GM21447 (cell line): ENCODE results near the gene BMPR1A.
"Not testable (repeated sequence)": the region's sequence is repeated elsewhere in the genome, so short reads cannot be mapped to it uniquely, and the experiment has no call there.

Experiments
- ATAC-seq: cut with Tn5 transposase; IDR thresholded peaks from one replicate; pipeline ENCODE4 v1.9.1; 2021; ENCODE audit not compliant: unreplicated experiment

The BMPR1A gene

DNA sequence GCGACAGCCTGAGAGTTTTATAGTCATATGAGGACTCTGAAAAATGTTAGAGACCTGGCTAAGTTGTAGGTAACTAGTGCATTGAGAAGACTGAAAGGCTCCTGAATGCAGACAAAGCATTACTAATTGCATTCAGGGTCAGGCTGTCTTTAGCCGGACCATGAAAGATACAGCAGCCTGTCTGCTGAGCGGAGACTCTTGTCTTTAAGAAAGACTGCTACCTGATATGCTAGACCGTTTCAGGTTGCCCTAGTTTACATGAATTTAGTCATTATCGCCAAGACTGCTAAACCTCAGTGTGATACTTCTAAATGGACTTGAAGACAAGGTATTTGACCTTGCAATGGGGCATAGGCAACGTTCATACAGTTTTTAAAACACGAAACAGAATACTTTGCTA, 81.2 kb downstream of the BMPR1A start:
- ATAC-seq: no peak

DNA sequence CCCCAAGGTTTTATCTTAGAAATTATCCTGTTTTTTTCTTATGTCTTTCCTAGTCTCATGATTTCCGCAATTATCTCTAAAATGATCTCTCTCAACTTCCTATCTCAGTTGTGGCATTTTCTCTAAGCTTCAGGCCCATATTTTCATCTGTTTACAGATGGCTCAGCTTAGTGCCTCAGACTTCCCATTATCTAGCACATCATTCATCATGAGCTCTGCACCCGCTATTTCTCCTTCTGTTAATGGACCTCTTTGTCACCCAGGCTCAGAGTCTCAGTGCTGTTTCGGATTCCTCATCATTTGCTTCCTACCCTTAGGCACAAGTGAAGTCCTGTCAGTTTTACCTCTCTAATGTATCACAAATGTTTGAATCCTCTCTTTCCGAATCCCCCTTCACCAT, 84.1 kb downstream of the BMPR1A start:
- no peak for ATAC-seq

DNA sequence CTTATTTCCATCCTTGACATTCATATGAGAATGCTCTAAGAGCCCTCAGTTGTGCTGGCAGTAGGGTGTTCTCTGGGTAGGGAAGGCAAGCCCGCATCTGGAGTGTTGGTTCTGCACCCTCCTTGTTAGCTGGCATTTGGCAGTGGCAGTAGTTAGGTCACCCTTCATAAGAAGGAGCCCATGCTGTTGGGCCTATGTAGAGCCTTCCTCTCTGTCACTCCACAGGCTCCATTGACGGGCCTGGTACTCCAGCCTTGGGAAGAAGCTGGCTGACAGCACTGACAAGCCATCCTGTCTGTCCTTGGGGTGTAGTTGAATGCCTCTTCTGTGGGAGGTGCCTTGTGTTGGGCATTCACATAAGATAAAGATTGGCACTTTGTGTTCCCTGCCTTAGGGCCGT, 89.7 kb downstream of the BMPR1A start:
- ATAC-seq: no peak

DNA sequence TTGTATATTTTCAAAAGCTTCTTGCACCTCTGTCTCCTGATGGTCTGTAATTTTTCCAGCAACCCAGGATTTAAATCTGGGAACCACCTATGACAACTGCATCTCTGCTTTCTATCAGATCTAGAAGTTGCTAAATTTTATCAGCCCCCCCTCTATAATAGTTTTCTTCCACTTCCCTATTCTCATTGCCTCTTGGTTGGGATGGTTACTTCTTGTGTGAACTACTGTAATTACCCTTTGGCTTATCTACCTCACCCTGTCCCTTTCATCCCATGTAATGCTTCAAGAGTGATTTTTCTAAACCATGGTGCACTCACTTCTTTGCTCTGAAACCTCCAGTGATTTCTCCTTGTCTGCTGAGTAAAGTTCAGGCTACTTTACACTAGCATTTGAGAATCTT, 92.3 kb downstream of the BMPR1A start:
- no peak for ATAC-seq

DNA sequence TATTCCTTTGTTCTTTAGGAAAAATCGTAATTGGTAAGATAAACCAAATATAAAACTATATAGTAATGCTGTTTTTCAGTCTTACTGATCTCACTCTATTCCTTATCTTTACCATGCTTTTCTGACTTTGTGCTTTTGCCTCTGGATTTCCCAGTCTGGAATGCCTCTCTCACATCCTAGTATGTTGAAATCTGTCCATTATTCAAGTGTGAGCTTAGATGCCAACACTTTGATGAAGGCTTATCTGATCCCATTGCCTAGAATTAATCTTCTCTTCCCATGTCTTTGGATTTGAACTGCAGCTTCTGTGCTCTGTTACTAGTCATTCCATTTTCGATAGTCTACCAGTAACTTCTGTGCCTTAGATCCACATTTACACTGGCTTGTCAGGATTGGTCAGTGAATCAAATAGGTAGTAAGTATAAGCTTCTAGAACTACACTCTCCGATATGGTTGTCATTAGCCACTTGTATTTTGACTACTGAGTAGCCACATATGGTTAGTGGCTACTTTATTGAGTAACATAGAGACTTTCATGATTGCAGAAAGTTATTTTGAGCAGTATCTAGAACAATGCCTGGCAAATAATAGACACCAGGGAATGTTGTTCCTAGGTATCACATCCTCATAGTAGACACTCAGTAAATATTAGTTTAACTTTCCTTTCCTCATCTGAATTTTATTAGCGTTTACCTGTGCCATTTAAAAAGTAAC, 92.9 kb downstream of the BMPR1A start:
- ATAC-seq: no peak

DNA sequence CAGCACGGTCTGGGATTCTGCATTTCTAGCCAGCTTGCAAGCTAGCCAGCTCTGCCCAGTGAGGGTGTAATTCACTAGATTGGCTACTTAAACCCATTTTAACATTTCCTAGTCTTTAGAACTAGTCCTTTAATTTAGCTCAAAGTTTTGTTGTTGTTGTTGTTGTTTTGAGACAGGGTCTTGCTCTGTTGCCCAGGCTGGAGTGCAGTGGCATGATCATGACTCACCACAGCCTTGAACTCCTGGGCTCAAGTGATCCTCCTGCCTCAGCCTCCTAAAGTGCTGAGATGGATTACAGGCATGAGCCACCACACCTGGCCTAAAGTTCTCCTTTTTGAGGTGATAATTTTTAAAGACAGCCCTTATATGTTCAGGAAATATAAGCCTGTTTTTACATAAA, 94.1 kb downstream of the BMPR1A start:
- no peak for ATAC-seq

DNA sequence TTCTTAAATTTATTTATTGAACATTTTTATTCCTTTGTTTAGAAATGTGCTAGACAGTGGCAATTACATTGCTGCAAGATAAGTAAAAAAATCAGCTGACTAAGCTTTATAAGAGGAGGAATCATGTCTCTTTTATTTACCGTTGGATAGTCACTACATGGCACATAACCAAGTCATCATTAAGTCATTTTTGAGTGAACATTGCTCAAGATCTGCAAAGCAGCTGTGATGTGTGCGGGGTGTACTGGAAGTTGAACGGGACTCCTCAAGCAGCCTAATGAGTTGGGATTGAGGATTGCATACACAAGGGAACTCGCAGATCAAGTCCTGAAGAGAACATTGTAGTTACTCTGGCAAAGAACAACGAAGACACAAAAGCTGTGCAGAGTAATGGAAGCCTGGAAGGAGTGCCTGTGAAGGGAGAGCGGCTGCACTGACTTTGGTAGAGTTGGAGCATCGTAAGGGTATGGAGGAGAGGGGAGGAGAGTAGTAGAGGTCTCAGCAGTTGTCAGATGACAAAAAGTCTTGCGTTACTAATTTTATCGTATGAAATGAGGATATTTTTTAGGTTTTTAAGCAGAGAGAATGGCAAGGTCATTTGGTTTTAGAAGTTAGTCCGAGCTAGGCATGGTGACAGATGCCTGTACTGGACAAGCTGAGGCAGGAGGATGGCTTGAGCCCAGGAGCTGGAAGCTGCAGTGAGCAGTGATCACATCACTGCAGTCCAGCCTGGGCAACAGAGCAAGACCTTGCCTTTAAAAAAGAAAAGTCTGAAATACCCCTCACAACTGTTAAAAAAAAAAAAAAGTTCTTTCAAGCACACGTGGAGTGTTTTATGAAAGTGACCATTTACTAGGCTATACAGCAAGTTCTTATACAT, 95.1 kb downstream of the BMPR1A start:
- no peak for ATAC-seq

DNA sequence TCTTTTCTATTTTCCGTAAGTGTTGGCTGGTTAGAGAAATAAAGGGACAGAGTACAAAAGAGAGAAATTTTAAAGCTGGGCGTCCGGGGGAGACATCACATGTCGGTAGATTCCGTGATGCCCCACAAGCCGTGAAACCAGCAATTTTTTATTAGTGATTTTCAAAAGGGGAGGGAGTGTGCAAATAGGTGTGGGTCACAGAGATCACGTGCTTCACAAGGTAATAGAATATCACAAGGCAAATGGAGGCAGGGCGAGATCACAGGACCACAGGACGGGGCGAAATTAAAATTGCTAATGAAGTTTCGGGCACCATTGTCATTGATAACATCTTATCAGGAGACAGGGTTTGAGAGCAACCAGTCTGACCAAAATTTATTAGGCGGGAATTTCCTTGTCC, 97.2 kb downstream of the BMPR1A start:
- ATAC-seq: not testable (repeated sequence)

DNA sequence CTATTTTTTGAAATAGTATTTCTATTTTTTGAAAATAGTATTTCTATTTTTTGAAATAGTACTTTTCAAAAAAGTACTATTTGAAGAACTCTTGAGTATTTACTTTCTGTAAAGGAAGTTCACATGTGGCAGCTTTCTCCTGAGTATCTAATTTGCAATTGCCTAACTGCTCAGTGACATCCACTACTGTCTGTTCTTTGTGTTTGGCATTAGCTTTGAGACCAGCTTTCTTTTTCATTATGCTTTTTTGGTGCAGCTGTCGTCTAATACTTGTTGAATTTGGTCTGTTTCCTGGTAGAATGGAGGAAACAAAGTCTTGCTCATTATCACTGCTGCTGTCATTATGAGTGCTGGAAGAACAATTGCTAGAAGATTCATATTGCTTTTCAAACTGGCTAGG, 99.1 kb downstream of the BMPR1A start:
- ATAC-seq: no peak

DNA sequence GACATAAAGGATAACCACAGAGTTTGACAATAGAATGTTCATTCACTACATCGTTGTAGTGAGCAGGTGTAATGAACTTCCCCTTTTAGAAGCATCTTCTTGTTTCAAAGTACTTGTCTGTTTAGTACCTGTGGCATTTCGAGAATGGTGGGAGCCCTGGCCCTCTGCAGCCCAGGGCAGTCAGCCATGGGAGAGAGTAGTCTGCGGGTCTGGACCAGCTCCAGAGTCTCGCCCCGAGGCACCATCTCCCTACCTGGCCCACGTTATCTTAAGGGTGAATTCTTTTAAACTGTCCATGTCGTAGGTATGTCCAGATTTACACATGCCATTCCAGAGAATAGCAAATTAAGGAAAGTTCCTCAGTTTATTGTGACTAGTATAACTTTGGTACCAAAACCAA, 99.7 kb downstream of the BMPR1A start:
- no peak for ATAC-seq

DNA sequence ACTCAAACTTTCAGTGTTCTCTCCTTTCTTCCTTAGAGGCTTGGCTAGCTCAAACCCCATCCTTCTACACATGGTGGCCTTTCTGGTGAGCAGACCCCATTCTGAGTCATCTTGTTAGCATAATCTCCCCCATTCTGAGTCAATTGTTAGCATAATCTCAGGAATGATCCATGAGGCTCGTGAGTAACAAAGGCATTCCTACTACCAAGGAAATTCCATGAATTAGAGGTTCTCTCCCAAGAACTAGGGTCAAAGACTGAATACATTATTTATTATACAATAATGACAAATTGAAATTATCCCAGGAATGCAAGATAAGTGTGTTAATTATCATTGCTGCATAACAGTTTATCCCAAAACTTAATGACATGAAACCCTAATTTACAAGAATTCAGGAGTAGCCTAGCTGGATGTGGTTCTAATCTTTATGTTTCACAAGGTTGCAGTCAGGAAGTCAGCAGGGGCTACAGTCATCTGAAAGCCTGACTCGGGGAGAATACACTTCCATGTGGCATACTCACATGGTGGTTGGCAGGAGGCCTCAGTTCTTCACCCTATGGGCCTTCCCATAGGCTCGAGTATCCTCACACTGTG, 100.8 kb downstream of the BMPR1A start:
- ATAC-seq: no peak

DNA sequence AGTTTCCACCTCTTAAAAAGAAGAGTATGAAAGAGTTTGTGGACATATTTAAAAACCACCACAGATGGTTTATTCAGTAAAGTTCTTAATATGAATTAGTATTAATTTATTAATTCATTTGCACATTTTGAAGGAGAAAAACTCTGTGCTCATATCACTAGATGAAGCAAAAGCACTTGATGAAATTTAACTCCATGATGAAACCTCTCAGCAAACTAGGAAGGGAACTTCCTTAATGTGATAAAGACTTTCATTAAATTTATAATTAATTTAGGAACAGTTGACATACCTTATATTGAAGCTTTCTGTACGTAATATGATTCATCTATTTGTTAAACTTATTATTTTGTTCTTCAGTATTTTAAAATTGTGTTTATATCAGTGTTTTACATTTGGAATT, 101.6 kb downstream of the BMPR1A start:
- no peak for ATAC-seq

DNA sequence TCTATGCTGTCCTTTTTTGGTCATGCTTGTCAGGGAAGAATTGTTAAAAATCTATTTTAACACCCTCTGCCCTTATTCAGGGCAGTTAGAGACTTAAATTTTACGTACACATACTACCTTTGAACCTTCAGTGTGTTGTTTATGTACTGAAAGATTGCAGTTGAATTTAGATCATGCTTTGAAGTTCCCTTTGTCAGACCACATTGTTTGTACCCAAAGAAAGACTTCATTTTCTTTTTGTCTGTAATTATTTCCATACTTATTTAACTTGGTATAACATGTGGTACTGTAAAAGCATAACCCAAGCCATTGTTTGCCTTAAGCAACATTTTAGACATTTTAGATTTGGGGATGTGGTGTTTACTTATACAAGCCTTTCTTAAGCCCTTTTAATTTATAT, 104.9 kb downstream of the BMPR1A start:
- no peak for ATAC-seq

DNA sequence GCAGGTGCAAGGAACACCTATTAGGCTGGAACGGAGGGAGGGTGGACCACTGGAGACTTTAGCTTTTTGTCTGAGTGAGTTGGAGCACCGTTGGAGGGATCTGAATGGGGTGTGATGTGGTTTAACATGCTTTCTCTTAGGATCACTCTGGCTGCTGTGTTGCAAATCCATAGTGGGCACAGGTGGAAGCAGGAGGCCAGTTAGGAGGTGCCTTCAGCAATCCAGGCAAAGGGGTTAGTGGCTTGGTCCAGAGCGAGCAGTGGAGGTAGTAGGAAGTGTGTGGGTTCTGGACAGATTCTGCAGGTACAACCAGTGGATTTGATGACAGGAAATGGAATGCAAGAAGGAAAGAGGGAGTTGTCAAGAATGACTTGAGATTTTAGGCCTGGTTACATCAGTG, 106.0 kb downstream of the BMPR1A start:
- ATAC-seq: no peak

DNA sequence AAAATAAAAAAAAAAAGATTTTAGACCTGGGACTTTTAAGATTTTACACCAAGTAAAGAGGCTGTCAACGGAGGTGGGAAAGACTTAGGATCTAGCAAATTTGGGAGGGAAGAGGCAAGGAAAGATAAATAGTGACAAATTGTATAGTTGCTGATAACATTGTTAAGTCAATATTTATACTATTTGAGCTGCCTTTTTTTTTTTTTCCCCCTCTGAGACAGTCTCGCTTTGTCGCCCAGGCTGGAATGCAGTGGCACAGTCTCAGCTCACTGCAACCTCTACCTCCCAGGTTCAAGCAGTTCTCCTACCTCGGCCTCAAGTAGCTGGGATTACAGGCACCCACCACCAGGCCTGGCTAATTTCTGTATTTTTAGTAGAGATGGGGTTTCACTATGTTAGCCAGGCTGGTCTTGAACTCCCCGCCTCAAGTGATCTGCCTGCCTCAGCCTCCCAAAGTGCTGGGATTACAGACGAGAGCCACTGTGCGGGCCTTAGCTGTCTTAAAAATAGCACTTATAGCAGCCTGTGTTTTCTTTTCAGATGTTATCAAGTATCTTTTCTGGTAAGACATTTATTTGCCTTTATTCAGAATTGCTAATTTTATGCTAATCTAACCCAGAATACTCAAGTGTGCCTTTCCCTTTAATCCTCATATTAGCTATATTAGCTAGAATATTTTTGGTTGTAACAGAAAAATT, 106.5 kb downstream of the BMPR1A start:
- ATAC-seq: no peak

DNA sequence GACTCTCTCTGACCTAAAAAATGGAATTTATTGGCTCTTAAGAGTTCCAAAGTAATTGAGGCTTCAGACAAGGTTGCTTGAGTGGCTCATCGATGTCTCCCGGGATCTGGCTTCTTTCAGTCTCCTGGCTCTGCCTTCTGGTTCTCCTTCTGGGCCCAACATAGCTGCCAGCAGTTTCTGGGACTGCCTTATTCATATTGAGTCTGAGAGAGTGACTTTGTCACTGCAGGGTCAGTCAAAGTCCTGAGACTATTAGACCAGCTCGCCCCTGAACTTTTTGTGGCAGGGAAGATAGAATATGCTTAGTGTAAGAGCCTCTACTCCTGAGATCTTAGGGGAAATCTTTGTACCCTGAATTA, 107.0 kb downstream of the BMPR1A start:
- no peak for ATAC-seq

DNA sequence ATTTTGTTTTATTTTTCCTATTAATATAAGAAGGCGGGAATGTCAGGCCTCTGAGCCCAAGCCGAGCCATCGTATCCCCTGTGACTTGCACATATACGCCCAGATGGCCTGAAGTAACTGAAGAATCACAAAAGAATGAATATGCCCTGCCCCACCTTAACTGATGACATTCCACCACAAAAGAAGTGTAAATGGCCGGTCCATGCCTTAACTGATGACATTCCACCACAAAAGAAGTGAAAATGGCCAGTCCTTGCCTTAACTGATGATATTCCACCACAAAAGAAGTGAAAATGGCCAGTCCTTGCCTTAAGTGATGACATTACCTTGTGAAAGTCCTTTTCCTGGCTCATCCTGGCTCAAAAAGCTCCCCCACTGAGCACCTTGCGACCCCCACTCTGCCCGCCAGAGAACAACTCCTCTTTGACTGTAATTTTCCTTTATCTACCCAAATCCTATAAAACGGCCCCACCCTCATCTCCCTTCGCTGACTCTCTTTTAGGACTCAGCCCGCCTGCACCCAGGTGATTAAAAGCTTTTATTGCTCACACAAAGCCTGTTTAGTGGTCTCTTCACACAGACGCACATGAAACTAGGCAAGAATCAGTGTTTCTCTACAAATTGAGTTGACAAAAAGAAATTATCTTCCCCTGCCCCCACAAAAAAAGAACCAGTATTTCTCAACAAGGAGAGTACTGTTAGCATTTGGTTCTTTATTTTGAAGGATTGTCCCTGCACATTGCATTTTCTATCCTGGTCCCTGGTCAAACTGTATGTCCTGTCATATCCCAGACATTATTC, 108.8 kb downstream of the BMPR1A start:
- not testable (repeated sequence) for ATAC-seq

DNA sequence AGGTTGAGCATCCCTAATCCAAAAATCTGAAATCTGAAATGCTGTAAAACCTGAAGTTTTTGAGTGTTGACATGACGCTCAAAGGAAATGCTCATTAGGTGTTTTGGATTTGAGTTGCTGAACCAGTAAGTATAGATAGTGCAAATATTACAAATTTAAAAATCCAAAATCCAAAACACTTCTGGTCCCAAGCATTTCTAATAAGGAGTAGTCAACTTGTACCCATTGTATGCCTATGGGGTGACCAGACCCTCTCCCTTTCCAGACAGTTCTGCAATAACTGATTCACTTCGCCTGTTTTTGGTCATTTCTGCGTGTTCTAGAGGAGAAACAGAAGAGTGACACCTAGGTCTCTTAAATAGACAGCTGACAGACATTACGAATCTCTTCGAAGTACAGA, 110.7 kb downstream of the BMPR1A start:
- no peak for ATAC-seq

DNA sequence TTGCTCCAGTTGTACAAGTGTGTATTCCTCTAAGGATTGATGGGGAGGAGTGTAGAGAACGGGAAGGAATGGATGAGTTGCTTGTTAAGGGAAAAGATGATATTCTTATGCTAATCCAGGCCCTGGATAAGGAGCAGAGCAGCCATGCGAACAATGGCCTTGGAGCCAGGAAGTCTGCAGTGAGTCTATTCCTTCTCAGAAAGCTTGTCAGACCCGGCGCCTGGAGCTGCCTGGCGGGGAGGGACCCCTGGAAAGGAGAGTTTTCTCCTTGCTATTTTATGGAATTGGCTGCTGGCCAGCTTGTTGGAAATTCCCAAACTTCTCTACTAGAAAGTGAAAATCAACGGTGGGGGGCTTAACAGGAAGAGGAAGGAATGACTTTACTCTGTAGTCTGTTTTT, 111.9 kb downstream of the BMPR1A start:
- no peak for ATAC-seq

DNA sequence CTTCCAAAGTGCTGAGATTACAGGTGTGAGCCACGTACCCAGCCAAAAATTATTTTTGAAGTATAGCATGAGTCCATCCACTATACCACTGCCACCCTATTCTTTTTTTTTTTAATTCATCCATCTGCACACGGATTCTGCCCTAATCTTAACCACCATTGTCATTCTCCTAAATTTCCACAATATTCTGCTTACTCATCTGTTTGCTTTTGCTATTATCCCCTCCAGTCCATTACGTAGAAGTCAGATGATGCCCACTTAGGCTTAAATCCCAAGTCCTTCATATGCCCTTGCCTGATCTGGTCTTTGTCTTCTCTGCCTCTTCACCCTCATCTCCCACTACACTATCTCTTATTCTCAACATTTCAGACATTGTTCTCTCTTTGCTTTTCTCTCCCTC, 114.3 kb downstream of the BMPR1A start:
- ATAC-seq: no peak
